H1 (cell line): ENCODE data around the gene HOXD12. TPM values are rescaled to one million over a fixed set of nuclear protein-coding genes. Genes with fewer than 3 reads are reported as not detected.

ENCODE experiments used
- CEBPB ChIP-seq: IDR thresholded peaks from 2 replicates; pipeline ENCODE4 v1.6.1; 2012; ENCODE audit warnings: low read depth, low read length
- KDM1A ChIP-seq: fragments of 200-600, 300-600 bp; sonication (generic); IDR thresholded peaks from 2 replicates; pipeline ENCODE4 v1.7.1; 2016; ENCODE audit warnings: mild to moderate bottlenecking, low read length, borderline replicate concordance
- KDM5A ChIP-seq: fragments of 200-600 bp; IDR thresholded peaks from 2 replicates; pipeline ENCODE4 v1.7.1; 2012; ENCODE audit warnings: mild to moderate bottlenecking, low read length, inconsistent platforms, mixed read lengths
- SP2 ChIP-seq: IDR thresholded peaks from 2 replicates; pipeline ENCODE4 v1.6.1; 2012; ENCODE audit warnings: mild to moderate bottlenecking, low read length, inconsistent platforms
- polyA plus RNA-seq, 7 experiments: library from polyadenylated mRNA; depleted of rRNA in 3 of 7; stranded (reverse) in 5 of 7; unstranded in 2 of 7; fragments of >200 nt in 5 of 7; fragments of 200-250 nt in 2 of 7; gene quantifications; 1 replicate in 5 of 7; 2 replicates in 1 of 7; 4 replicates in 1 of 7; pipeline versions ENCODE4 v1.2.1 to v1.2.3, GENCODE V29; 2011 to 2013; ENCODE audit warnings: missing spikeins in 2 of 7, mixed read lengths in 2 of 7
- total RNA-seq: library from RNA; stranded (reverse); fragmentation: NEBNext Ultra II Directional; extraction: Animal tissue kit (Norgen Biotek cat#: 25700); gene quantifications from 2 replicates; pipeline ENCODE4 v1.2.1, GENCODE V29; 2021
- TF ChIP-seq, protein P1 (sequence below), 3 experiments: IDR thresholded peaks; 1 replicate in 2 of 3; 2 replicates in 1 of 3; pipeline versions ENCODE4 v1.5.1 to v1.6.1; 2011; ENCODE audit warnings: low read length in 3 of 3, mild to moderate bottlenecking in 3 of 3, inconsistent platforms in 2 of 3, low read depth in 1 of 3, moderate library complexity in 1 of 3; ENCODE audit not compliant: insufficient read depth in 1 of 3; ENCODE audit errors: control extremely low read depth in 1 of 3
- TF ChIP-seq, protein P2 (sequence below): fragments of 300-600 bp; sonication (generic); IDR thresholded peaks from 2 replicates; pipeline ENCODE4 v1.7.1; 2012; ENCODE audit warnings: low read length, moderate library complexity, mild to moderate bottlenecking, inconsistent platforms; ENCODE audit not compliant: insufficient replicate concordance
- TF ChIP-seq, protein P3 (sequence below): IDR thresholded peaks from 2 replicates; pipeline ENCODE4 v1.6.1; 2011; ENCODE audit warnings: low read depth, mild to moderate bottlenecking, low read length; ENCODE audit not compliant: insufficient read depth

HOXD12 gene
- total and polyA plus RNA-seq, 2 of the 8 experiments (the other 6 are each of a cell fraction or from before 2014, with no cell fraction given) = not detected

DNA sequence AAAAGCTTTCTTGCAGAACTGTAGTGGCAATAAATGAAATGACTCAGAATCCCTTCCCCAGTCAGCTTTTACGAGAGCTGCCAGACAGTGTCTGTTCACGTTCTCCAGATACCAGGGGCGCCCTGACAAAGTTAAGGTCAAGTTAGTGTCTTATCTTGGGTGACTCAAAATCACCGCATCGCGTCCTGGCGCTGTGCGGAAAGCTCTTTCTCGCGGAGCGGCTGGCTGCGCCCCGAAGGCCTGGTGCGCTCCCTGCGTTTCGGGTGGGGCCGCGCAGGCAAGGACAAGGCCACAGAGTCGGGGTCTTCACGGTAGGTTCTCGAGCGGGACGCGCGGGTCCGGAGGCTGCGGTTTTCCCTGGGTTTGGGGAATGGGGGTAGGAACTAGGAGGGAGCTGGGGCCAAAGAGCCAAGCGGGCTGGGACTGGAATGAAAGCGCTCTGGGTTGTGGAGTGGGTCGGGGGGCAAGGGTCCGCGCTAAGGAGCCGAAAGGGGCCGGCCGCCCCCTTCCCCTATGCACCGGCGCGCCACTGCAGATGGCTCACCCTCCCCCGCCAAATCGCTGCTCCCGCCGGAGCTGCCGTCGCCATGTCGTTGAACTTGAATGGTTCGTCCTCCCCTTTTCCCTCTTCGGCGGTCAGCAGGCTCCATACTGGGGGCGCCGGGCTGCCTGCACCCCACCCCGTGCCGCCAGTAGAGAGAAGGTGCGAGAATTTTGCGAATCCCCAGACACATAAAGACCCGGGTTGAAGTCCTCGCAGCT lies 4.9 kb downstream of the HOXD12 start (continued):
- TF ChIP-seq, protein P1, sequence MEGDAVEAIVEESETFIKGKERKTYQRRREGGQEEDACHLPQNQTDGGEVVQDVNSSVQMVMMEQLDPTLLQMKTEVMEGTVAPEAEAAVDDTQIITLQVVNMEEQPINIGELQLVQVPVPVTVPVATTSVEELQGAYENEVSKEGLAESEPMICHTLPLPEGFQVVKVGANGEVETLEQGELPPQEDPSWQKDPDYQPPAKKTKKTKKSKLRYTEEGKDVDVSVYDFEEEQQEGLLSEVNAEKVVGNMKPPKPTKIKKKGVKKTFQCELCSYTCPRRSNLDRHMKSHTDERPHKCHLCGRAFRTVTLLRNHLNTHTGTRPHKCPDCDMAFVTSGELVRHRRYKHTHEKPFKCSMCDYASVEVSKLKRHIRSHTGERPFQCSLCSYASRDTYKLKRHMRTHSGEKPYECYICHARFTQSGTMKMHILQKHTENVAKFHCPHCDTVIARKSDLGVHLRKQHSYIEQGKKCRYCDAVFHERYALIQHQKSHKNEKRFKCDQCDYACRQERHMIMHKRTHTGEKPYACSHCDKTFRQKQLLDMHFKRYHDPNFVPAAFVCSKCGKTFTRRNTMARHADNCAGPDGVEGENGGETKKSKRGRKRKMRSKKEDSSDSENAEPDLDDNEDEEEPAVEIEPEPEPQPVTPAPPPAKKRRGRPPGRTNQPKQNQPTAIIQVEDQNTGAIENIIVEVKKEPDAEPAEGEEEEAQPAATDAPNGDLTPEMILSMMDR (IDR thresholded peaks at IDR 0.05; ENCODE audit: control extremely low read depth in 1 of 3, insufficient read depth in 1 of 3, low read depth in 1 of 3, low read length in 3 of 3) = no peak
- TF ChIP-seq KDM5A = no peak
- TF ChIP-seq CEBPB = no peak
- TF ChIP-seq SP2 = no peak
- TF ChIP-seq, protein P2, sequence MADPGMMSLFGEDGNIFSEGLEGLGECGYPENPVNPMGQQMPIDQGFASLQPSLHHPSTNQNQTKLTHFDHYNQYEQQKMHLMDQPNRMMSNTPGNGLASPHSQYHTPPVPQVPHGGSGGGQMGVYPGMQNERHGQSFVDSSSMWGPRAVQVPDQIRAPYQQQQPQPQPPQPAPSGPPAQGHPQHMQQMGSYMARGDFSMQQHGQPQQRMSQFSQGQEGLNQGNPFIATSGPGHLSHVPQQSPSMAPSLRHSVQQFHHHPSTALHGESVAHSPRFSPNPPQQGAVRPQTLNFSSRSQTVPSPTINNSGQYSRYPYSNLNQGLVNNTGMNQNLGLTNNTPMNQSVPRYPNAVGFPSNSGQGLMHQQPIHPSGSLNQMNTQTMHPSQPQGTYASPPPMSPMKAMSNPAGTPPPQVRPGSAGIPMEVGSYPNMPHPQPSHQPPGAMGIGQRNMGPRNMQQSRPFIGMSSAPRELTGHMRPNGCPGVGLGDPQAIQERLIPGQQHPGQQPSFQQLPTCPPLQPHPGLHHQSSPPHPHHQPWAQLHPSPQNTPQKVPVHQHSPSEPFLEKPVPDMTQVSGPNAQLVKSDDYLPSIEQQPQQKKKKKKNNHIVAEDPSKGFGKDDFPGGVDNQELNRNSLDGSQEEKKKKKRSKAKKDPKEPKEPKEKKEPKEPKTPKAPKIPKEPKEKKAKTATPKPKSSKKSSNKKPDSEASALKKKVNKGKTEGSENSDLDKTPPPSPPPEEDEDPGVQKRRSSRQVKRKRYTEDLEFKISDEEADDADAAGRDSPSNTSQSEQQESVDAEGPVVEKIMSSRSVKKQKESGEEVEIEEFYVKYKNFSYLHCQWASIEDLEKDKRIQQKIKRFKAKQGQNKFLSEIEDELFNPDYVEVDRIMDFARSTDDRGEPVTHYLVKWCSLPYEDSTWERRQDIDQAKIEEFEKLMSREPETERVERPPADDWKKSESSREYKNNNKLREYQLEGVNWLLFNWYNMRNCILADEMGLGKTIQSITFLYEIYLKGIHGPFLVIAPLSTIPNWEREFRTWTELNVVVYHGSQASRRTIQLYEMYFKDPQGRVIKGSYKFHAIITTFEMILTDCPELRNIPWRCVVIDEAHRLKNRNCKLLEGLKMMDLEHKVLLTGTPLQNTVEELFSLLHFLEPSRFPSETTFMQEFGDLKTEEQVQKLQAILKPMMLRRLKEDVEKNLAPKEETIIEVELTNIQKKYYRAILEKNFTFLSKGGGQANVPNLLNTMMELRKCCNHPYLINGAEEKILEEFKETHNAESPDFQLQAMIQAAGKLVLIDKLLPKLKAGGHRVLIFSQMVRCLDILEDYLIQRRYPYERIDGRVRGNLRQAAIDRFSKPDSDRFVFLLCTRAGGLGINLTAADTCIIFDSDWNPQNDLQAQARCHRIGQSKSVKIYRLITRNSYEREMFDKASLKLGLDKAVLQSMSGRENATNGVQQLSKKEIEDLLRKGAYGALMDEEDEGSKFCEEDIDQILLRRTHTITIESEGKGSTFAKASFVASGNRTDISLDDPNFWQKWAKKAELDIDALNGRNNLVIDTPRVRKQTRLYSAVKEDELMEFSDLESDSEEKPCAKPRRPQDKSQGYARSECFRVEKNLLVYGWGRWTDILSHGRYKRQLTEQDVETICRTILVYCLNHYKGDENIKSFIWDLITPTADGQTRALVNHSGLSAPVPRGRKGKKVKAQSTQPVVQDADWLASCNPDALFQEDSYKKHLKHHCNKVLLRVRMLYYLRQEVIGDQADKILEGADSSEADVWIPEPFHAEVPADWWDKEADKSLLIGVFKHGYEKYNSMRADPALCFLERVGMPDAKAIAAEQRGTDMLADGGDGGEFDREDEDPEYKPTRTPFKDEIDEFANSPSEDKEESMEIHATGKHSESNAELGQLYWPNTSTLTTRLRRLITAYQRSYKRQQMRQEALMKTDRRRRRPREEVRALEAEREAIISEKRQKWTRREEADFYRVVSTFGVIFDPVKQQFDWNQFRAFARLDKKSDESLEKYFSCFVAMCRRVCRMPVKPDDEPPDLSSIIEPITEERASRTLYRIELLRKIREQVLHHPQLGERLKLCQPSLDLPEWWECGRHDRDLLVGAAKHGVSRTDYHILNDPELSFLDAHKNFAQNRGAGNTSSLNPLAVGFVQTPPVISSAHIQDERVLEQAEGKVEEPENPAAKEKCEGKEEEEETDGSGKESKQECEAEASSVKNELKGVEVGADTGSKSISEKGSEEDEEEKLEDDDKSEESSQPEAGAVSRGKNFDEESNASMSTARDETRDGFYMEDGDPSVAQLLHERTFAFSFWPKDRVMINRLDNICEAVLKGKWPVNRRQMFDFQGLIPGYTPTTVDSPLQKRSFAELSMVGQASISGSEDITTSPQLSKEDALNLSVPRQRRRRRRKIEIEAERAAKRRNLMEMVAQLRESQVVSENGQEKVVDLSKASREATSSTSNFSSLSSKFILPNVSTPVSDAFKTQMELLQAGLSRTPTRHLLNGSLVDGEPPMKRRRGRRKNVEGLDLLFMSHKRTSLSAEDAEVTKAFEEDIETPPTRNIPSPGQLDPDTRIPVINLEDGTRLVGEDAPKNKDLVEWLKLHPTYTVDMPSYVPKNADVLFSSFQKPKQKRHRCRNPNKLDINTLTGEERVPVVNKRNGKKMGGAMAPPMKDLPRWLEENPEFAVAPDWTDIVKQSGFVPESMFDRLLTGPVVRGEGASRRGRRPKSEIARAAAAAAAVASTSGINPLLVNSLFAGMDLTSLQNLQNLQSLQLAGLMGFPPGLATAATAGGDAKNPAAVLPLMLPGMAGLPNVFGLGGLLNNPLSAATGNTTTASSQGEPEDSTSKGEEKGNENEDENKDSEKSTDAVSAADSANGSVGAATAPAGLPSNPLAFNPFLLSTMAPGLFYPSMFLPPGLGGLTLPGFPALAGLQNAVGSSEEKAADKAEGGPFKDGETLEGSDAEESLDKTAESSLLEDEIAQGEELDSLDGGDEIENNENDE = no peak
- TF ChIP-seq KDM1A = no peak
- TF ChIP-seq, protein P3, sequence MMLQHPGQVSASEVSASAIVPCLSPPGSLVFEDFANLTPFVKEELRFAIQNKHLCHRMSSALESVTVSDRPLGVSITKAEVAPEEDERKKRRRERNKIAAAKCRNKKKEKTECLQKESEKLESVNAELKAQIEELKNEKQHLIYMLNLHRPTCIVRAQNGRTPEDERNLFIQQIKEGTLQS = no peak
